Astrocyte (in vitro differentiated cells and primary cell): ENCODE results near the gene GFOD1. TPM values are rescaled to one million over a fixed set of nuclear protein-coding genes. Genes with fewer than 3 reads are reported as not detected.

Experiments used
- DNase-seq: peaks from one replicate; pipeline ENCODE4 v3.0.0-alpha.2; 2010; ENCODE audit warnings: low read depth
- FAIRE-seq: peaks from 2 replicates; lab custom pipeline; 2011; peaks lifted over from hg19 to GRCh38; lab: Jason Lieb, UNC
- H2AFZ ChIP-seq: 2 replicates; pipeline ENCODE4 v1.6.0; 2012; ENCODE audit warnings: low read depth, low read length, inconsistent platforms
- H3K27ac ChIP-seq: 2 replicates; pipeline ENCODE4 v1.5.1; 2011; ENCODE audit warnings: low read depth, low read length, inconsistent platforms
- H3K27me3 ChIP-seq: 2 replicates; pipeline ENCODE4 v1.6.0; 2011; ENCODE audit warnings: low read length, inconsistent platforms; ENCODE audit not compliant: insufficient read depth
- H3K36me3 ChIP-seq: 2 replicates; pipeline ENCODE4 v1.5.1; 2011; ENCODE audit warnings: low read length, inconsistent platforms; ENCODE audit not compliant: insufficient read depth
- H3K4me1 ChIP-seq: 2 replicates; pipeline ENCODE4 v1.5.1; 2011; ENCODE audit warnings: low read length, inconsistent platforms; ENCODE audit not compliant: insufficient read depth
- H3K4me2 ChIP-seq: 2 replicates; pipeline ENCODE4 v1.6.0; 2012; ENCODE audit warnings: low read length, inconsistent platforms
- H3K4me3 ChIP-seq: 2 replicates; pipeline ENCODE4 v1.5.1; 2011; ENCODE audit warnings: low read depth, mild to moderate bottlenecking, low read length, inconsistent platforms; ENCODE audit not compliant: insufficient read depth
- H3K79me2 ChIP-seq: 2 replicates; pipeline ENCODE4 v1.6.0; 2012; ENCODE audit warnings: mild to moderate bottlenecking, low read length, inconsistent platforms; ENCODE audit not compliant: insufficient read depth
- H3K9ac ChIP-seq: 2 replicates; pipeline ENCODE4 v1.6.0; 2012; ENCODE audit warnings: mild to moderate bottlenecking, low read length, inconsistent platforms
- H3K9me3 ChIP-seq: 2 replicates; pipeline ENCODE4 v1.5.1; 2012; ENCODE audit warnings: low read depth, mild to moderate bottlenecking, low read length, inconsistent platforms; ENCODE audit not compliant: insufficient read depth
- H4K20me1 ChIP-seq: 2 replicates; pipeline ENCODE4 v1.6.0; 2012; ENCODE audit warnings: low read length, inconsistent platforms; ENCODE audit not compliant: insufficient read depth
- H3K27ac Mint-ChIP-seq: one replicate; pipeline ENCODE4 v1.8.0; 2021; ENCODE audit warnings: mild to moderate bottlenecking, mixed read lengths; ENCODE audit not compliant: unreplicated experiment
- H3K27me3 Mint-ChIP-seq: one replicate; pipeline ENCODE4 v1.8.0; 2021; ENCODE audit warnings: low read depth, mixed read lengths; ENCODE audit not compliant: unreplicated experiment
- H3K36me3 Mint-ChIP-seq: one replicate; pipeline ENCODE4 v1.8.0; 2021; ENCODE audit warnings: low read depth, mixed read lengths; ENCODE audit not compliant: unreplicated experiment
- H3K4me1 Mint-ChIP-seq: one replicate; pipeline ENCODE4 v1.8.0; 2021; ENCODE audit warnings: low read depth, mixed read lengths; ENCODE audit not compliant: unreplicated experiment
- H3K4me3 Mint-ChIP-seq: one replicate; pipeline ENCODE4 v1.8.0; 2021; ENCODE audit warnings: mild to moderate bottlenecking, moderate library complexity, mixed read lengths; ENCODE audit not compliant: unreplicated experiment
- H3K9me3 Mint-ChIP-seq: one replicate; pipeline ENCODE4 v1.8.0; 2021; ENCODE audit warnings: mild to moderate bottlenecking, mixed read lengths; ENCODE audit not compliant: unreplicated experiment
- CTCF ChIP-seq: IDR thresholded peaks from 2 replicates; pipeline ENCODE4 v1.5.1; 2011; ENCODE audit warnings: low read depth, mild to moderate bottlenecking, inconsistent platforms, low read length, moderate library complexity; ENCODE audit not compliant: insufficient read depth
- EZH2 ChIP-seq: IDR thresholded peaks from 2 replicates; pipeline ENCODE4 v1.6.1; 2012; ENCODE audit warnings: mild to moderate bottlenecking, low read length, inconsistent platforms; ENCODE audit not compliant: insufficient read depth
- total RNA-seq: library from RNA; stranded (reverse); gene quantifications from 2 replicates; pipeline ENCODE4 v1.2.1, GENCODE V29; 2021

GFOD1 gene
- total RNA-seq, 1 donor from 2014 or later: 10.8 TPM

DNA sequence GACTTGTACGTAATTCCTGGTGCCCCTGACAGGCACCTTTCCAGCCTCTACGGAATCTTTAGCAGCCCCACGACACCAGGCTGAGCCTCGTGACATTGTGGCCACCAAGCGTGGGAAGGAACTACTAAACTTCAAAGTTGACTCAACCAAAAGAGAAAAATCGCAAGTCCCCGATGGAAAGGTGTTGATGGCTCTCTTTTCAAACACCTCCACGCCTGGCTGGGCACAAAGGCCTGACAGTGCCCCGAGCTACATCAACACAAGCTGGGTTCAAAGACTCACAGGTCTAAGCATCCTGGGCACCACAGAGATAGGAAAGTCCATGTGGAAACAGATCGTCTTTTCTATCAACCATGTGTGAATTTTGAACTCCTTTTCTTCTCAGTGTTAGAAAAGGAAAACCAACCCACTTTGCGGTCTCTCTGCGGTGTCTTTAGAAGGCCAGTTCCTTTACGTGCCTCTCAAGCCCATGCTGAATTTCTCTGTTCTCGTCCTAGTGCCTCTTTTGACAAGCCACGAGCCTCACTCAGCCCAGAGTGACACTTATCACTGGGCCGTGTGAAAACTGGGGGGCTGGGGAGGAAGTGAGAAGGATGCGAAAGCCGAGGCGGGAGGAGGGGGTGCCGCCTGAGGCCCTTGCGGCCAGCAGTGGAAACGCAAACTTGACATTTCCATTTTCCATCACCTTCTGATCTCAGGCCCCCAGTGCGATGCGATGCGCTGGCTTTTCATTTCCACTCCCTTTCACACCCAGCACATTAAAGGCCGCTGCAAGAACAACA, 59.4 kb downstream of the GFOD1 start:
- Histone ChIP-seq H3K4me3 (no peak overlapping the region), H3K4me1 (peaks cover 22% of the 10 kb centered on the region), H3K27ac (no peak overlapping the region), H3K9ac (no peak overlapping the region), H3K9me3 (no peaks in the 10 kb centered on the region), H3K36me3 (no peaks in the 10 kb centered on the region), H3K4me2 (no peak overlapping the region), H3K27me3 (no peaks in the 10 kb centered on the region), H2AFZ (no peak overlapping the region), H4K20me1 (no peaks in the 10 kb centered on the region), H3K79me2 (peaks cover 9% of the 10 kb centered on the region)
- H3K36me3 Mint-ChIP-seq: peaks cover 2% of the 10 kb centered on the region
- H3K27me3 Mint-ChIP-seq: no peaks in the 10 kb centered on the region
- FAIRE-seq (no peak), DNase-seq (no peak)
- no peak overlapping the region for H3K4me3 Mint-ChIP-seq
- peaks cover 25% of the 10 kb centered on the region for H3K4me1 Mint-ChIP-seq
- H3K9me3 Mint-ChIP-seq: no peaks in the 10 kb centered on the region
- no peak for TF ChIP-seq EZH2
- no peak for TF ChIP-seq CTCF
- H3K27ac Mint-ChIP-seq: no peak overlapping the region

GRCh38 chr6:13427316-13427715, 60.1 kb downstream of the GFOD1 start:
- TF ChIP-seq CTCF (no peak), EZH2 (no peak)
- Mint-ChIP-seq H3K4me1 (peaks cover 32% of the 10 kb centered on the region), H3K27ac (no peak overlapping the region), H3K4me3 (no peak overlapping the region), H3K9me3 (no peaks in the 10 kb centered on the region), H3K36me3 (peaks cover 2% of the 10 kb centered on the region), H3K27me3 (no peaks in the 10 kb centered on the region)
- Histone ChIP-seq H2AFZ (no peak overlapping the region), H3K27ac (no peak overlapping the region), H3K36me3 (no peaks in the 10 kb centered on the region), H3K79me2 (peaks cover 9% of the 10 kb centered on the region), H4K20me1 (no peaks in the 10 kb centered on the region), H3K9ac (no peak overlapping the region), H3K4me2 (no peak overlapping the region), H3K9me3 (no peaks in the 10 kb centered on the region), H3K27me3 (no peaks in the 10 kb centered on the region), H3K4me3 (no peak overlapping the region), H3K4me1 (peaks cover 29% of the 10 kb centered on the region)
- DNase-seq (no peak), FAIRE-seq (no peak)
